Measurements from ENCODE around the gene ZFP36L1.

- TF ChIP-seq CTCF (conservative IDR thresholded peaks at IDR 0.05; ENCODE audit: low read length) (no peak), EZH2phosphoT487 (IDR thresholded peaks at IDR 0.05; ENCODE audit: borderline replicate concordance) (no peak)
Measured at GRCh38 chr14:68781161-68782021, 11.5 kb downstream of the ZFP36L1 start.

Data from Loucy (cell line).